Mononuclear cell (primary cell): Measurements from ENCODE around the gene ACTR6. TPM values are rescaled to one million over a fixed set of nuclear protein-coding genes. Genes with fewer than 3 reads are reported as not detected.
"Not testable (repeated sequence)": the region's sequence is repeated elsewhere in the genome, so short reads cannot be mapped to it uniquely, and the experiment has no call there.

Experiments used
- H3K27me3 ChIP-seq: 2 replicates; pipeline ENCODE4 v1.6.0; 2011; ENCODE audit warnings: low read length, control low read depth; ENCODE audit not compliant: insufficient read depth
- H3K4me1 ChIP-seq: 2 replicates; pipeline ENCODE4 v1.5.1; 2011; ENCODE audit warnings: mild to moderate bottlenecking, low read length, control low read depth; ENCODE audit not compliant: insufficient read depth
- H3K4me3 ChIP-seq: 2 replicates; pipeline ENCODE4 v1.5.1; 2011; ENCODE audit warnings: mild to moderate bottlenecking, low read length, moderate library complexity
- H3K9me3 ChIP-seq: 2 replicates; pipeline ENCODE4 v1.5.1; 2011; ENCODE audit warnings: low read depth, mild to moderate bottlenecking, control low read depth, low read length
- total RNA-seq: library from RNA; depleted of rRNA; stranded (reverse); fragments of >200 nt; gene quantifications from one replicate; pipeline ENCODE4 v1.2.3, GENCODE V29; 2012

Gene ACTR6
- total RNA-seq, 1 donor = 27.2 TPM

GRCh38 chr12:100265107-100265506, 64.5 kb downstream of the ACTR6 start:
- H3K9me3 ChIP-seq, H3K27me3 ChIP-seq, H3K4me3 ChIP-seq: not testable (repeated sequence)
- H3K4me1 ChIP-seq = peaks cover 23% of the 10 kb centered on the region

GRCh38 chr12:100265732-100266584, 65.3 kb downstream of the ACTR6 start:
- Histone ChIP-seq H3K27me3 (no peaks in the 10 kb centered on the region), H3K4me1 (peaks cover 23% of the 10 kb centered on the region), H3K4me3 (peak overlapping the region; percentile 92), H3K9me3 (no peaks in the 10 kb centered on the region)

- no peaks in the 10 kb centered on the region for H3K27me3 ChIP-seq
- H3K4me3 ChIP-seq = peak overlapping the region; percentile 92
- no peaks in the 10 kb centered on the region for H3K9me3 ChIP-seq
Measured at GRCh38 chr12:100266585-100266834, 65.9 kb downstream of the ACTR6 start.

GRCh38 chr12:100266835-100267602, 66.4 kb downstream of the ACTR6 start, which contains the start of the genes DEPDC4 and SCYL2:
Gene DEPDC4 (minus strand): TSS chr12:100267079. CDS start chr12:100267076, 3 bp downstream.
Gene SCYL2 (plus strand): TSS chr12:100267177. CDS start chr12:100282971, 15,794 bp downstream.
- H3K27me3 ChIP-seq = no peaks in the 10 kb centered on the region
- peak within 1 kb of the TSS; percentile 92 for H3K4me3 ChIP-seq
- peaks cover 23% of the 10 kb centered on the region for H3K4me1 ChIP-seq
- no peaks in the 10 kb centered on the region for H3K9me3 ChIP-seq

More at GRCh38 chr12:100266585-100266834, 65.9 kb downstream of the ACTR6 start:
- peaks cover 23% of the 10 kb centered on the region for H3K4me1 ChIP-seq

- peaks cover 23% of the 10 kb centered on the region for H3K4me1 ChIP-seq
- no peaks in the 10 kb centered on the region for H3K9me3 ChIP-seq
- H3K27me3 ChIP-seq = no peaks in the 10 kb centered on the region
- H3K4me3 ChIP-seq = peak overlapping the region; percentile 92
Measured at GRCh38 chr12:100267603-100268281, 67.1 kb downstream of the ACTR6 start.

GRCh38 chr12:100268835-100269564, 68.4 kb downstream of the ACTR6 start:
- Histone ChIP-seq H3K9me3 (no peaks in the 10 kb centered on the region), H3K4me3 (no peak overlapping the region), H3K27me3 (no peaks in the 10 kb centered on the region), H3K4me1 (peaks cover 23% of the 10 kb centered on the region)

GRCh38 chr12:100273782-100274181, 73.2 kb downstream of the ACTR6 start:
- H3K4me3 ChIP-seq = no peak overlapping the region
- no peaks in the 10 kb centered on the region for H3K9me3 ChIP-seq
- no peaks in the 10 kb centered on the region for H3K27me3 ChIP-seq
- peaks cover 8% of the 10 kb centered on the region for H3K4me1 ChIP-seq

Other genes with a start within 250 kb of the ACTR6 start
- 0.21 TPM for gene ANKS1B, start 215.9 kb upstream of the ACTR6 start, total RNA-seq
- gene BLTP3B, start 57.9 kb upstream of the ACTR6 start, total RNA-seq = 61.1 TPM
- not detected for gene DEPDC4, start 66.3 kb downstream of the ACTR6 start, total RNA-seq
- gene SCYL2, start 66.4 kb downstream of the ACTR6 start, total RNA-seq = 54.8 TPM
- not detected for gene SLC17A8, start 156.3 kb downstream of the ACTR6 start, total RNA-seq